ENCODE results near the gene LRRK1. TPM values are rescaled to one million over a fixed set of nuclear protein-coding genes. Genes with fewer than 3 reads are reported as not detected.

Gene LRRK1
- total RNA-seq, 4 donors from 2014 or later = 14.1 to 31.5 (median 16.8) TPM

GRCh38 chr15:100922192-100923040 is 3.3 kb downstream of the LRRK1 start:
- WGBS, 2 donors = 74% methylated on average over 12 to 13 of the region's 13 CpGs
- no peaks in the 10 kb centered on the region for H3K9me3 ChIP-seq
- H3K27me3 ChIP-seq = peaks cover 0 to 6% of the 10 kb centered on the region in 2 donors
- DNase-seq (ENCODE audit: low spot score in 2 of 2) = no peak
- H3K4me1 ChIP-seq = peaks cover 0 to 38% (median 11%) of the 10 kb centered on the region in 4 donors
- no peaks in the 10 kb centered on the region for H3K36me3 ChIP-seq
- H3K27ac ChIP-seq = peak overlapping the region in 2 of 4 donors; percentile 2 to 49
- no peak overlapping the region for H3K4me3 ChIP-seq
- TF ChIP-seq CTCF (IDR thresholded peaks at IDR 0.05) (no peak), POLR2A (IDR thresholded peaks at IDR 0.05) (no peak), EP300 (IDR thresholded peaks at IDR 0.05) (no peak)

GRCh38 chr15:100923076-100923475 is 3.9 kb downstream of the LRRK1 start:
- H3K4me1 ChIP-seq = peaks cover 0 to 32% (median 9%) of the 10 kb centered on the region in 4 donors
- 89 to 92% methylated on average over 7 of the region's 7 CpGs for WGBS, 2 donors
- H3K36me3 ChIP-seq = no peaks in the 10 kb centered on the region
- H3K9me3 ChIP-seq = no peaks in the 10 kb centered on the region
- TF ChIP-seq EP300 (IDR thresholded peaks at IDR 0.05) (no peak), CTCF (IDR thresholded peaks at IDR 0.05) (no peak), POLR2A (IDR thresholded peaks at IDR 0.05) (no peak)
- no peak overlapping the region for H3K4me3 ChIP-seq
- H3K27ac ChIP-seq = peak overlapping the region in 2 of 4 donors; percentile 2 to 49
- H3K27me3 ChIP-seq = peaks cover 0 to 6% of the 10 kb centered on the region in 2 donors
- no peak for DNase-seq (ENCODE audit: low spot score in 2 of 2)

- 81 to 90% methylated on average over 5 of the region's 5 CpGs for WGBS, 2 donors
- TF ChIP-seq EP300 (IDR thresholded peaks at IDR 0.05) = no peak
- no peak for TF ChIP-seq CTCF (IDR thresholded peaks at IDR 0.05)
- no peak for TF ChIP-seq POLR2A (IDR thresholded peaks at IDR 0.05)
- Histone ChIP-seq H3K4me3 (no peak overlapping the region), H3K36me3 (no peaks in the 10 kb centered on the region), H3K9me3 (no peaks in the 10 kb centered on the region), H3K27me3 (peaks cover 0 to 6% of the 10 kb centered on the region in 2 donors), H3K27ac (no peak overlapping the region), H3K4me1 (peaks cover 0 to 23% (median 7%) of the 10 kb centered on the region in 4 donors)
- DNase-seq (ENCODE audit: low spot score in 2 of 2) = no peak
These were observed 4.7 kb downstream of the LRRK1 start for GRCh38 chr15:100923902-100924301.

- DNase-seq (ENCODE audit: low spot score in 2 of 2) = no peak
- no peak for TF ChIP-seq POLR2A (IDR thresholded peaks at IDR 0.05)
- TF ChIP-seq CTCF (IDR thresholded peaks at IDR 0.05) = no peak
- TF ChIP-seq EP300 (IDR thresholded peaks at IDR 0.05) = no peak
- Histone ChIP-seq H3K9me3 (no peaks in the 10 kb centered on the region), H3K27ac (no peak overlapping the region), H3K36me3 (peaks cover 0 to 5% (median 0%) of the 10 kb centered on the region in 3 donors), H3K4me3 (no peak overlapping the region), H3K27me3 (peaks cover 0 to 6% of the 10 kb centered on the region in 2 donors), H3K4me1 (peaks cover 0 to 23% (median 7%) of the 10 kb centered on the region in 4 donors)
- 89 to 91% methylated on average over 11 of the region's 11 CpGs for WGBS, 2 donors
These were observed 5.3 kb downstream of the LRRK1 start for GRCh38 chr15:100924436-100924835.

- peaks cover 0 to 8% (median 0%) of the 10 kb centered on the region in 3 donors for H3K36me3 ChIP-seq
- WGBS, 2 donors = 90 to 91% methylated on average over 8 of the region's 8 CpGs
- H3K9me3 ChIP-seq = no peaks in the 10 kb centered on the region
- no peak overlapping the region for H3K4me3 ChIP-seq
- TF ChIP-seq POLR2A (IDR thresholded peaks at IDR 0.05) (no peak), CTCF (IDR thresholded peaks at IDR 0.05) (no peak), EP300 (IDR thresholded peaks at IDR 0.05) (no peak)
- no peak overlapping the region for H3K27ac ChIP-seq
- H3K27me3 ChIP-seq = no peaks in the 10 kb centered on the region
- peaks cover 0 to 14% (median 6%) of the 10 kb centered on the region in 4 donors for H3K4me1 ChIP-seq
- no peak for DNase-seq (ENCODE audit: low spot score in 2 of 2)
These were observed 6.3 kb downstream of the LRRK1 start for GRCh38 chr15:100925480-100925879.
